ENCODE data around the gene PAFAH1B1.
A peak's percentile ranks its signal among the peaks of the same experiment; 100 is the strongest.
"Not testable (repeated sequence)": the region's sequence is repeated elsewhere in the genome, so short reads cannot be mapped to it uniquely, and the experiment has no call there.

Gene PAFAH1B1

DNA sequence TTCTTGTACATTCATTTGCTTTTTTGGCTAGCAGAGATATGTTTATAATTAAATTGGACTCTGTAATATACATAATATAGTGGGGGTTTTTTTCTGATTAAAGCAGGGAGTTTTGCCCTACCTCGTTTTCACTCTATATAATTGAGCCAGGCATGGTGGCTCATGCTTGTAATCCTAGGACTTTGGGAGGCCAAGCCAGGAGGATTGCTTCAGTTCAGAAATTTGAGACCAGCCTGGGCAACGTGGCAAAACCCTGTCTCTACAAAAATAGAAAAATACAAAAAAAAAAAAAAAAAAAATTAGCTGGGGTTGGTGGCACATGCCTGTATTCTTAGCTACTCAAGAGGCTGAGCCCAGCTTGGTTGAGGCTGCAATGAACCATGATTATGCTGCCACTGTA is 42.2 kb downstream of the PAFAH1B1 start:
- DNase-seq (ENCODE audit: low read depth): no peak

DNA sequence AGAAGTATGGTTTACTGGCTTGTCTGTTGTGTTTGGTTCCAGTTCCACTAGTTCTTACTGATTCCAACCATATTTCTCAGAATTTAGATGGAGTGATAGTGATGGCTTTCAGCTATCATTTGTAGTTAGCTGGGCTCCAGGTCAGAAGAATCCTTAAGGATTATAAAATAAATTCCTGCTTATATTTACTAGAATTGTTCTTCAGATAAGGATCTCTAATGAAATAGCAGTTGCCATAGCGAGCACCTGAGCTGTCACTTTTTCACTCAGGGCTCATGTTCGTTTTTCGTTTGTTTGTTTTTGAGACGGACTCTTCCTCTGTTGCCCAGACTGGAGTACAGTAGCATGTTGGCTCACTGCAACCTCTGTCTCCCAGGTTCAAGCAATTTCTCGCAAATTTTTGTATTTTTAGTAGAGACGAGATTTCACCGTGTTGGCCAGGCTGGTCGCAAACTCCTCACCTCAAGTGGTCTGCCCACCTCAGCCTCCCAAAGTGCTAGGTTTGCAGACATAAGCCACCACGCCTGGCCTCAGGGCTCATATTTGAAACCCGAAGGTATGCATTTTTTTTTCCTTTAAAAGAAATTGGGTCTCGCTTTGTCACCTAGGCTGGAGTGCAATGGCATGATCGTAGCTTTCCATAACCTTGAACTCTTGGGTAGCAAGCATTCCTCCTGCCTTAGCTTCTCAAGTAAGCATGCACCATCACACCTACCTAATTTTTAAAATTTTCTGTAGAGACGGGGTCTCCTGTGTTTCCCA is 42.9 kb downstream of the PAFAH1B1 start:
- no peak for DNase-seq (ENCODE audit: low read depth)

DNA sequence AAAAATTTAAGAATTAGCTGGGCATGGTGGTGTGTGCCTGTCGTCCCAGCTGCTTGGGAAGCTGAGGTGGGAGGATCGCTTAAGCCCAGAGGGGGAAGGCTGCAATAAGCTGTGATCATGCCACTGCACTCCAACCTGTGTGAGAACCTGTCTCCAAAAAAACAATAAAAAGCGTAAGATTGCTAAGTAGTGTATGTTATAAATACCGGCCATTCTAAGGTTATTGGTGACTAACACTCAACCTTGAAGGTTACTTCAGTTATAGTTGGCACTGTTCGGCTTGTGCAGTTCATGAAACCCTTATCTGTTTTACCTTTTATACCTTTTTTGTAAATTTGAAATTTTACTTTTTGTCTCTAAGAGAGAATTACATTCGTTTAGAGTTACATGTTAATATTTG is 44.0 kb downstream of the PAFAH1B1 start:
- DNase-seq (ENCODE audit: low read depth): no peak

DNA sequence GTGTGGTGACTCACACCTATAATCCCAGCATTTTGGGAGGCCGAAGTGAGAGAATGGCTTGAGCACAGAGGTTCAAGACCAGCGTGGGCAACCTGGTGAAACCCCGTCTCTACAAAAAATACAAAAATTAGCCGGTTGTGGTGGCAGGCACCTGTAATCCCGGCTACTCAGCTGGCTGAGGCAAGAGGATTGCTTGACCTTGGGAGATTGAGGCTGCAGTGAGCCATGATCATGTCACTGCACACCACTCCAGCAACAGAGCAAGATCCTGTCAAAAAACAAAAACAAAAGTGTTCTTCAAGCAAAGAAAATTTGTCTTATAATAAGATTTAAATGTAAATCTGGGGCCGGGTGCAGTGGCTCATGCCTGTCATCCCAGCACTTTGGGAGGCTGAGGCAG is 51.5 kb downstream of the PAFAH1B1 start:
- DNase-seq (ENCODE audit: low read depth): no peak

DNA sequence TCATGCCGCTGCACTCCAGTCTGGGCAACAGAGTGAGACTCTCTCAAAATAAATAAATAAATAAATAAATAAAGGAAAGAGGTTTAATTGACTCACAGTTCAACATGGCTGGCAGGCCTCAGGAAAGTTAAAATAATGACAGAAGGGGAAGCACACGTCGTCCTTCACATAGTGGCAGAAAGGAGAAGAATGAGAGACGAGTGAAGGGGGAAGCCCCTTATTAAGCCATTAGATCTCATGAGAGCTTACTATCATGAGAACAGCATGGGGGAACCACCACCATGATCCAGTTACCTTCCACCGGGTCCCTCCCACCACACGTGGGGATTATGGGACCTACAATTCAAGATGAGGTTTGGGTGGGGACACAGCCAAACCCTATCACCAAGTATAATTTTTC is 54.5 kb downstream of the PAFAH1B1 start:
- DNase-seq (ENCODE audit: low read depth): no peak

DNA sequence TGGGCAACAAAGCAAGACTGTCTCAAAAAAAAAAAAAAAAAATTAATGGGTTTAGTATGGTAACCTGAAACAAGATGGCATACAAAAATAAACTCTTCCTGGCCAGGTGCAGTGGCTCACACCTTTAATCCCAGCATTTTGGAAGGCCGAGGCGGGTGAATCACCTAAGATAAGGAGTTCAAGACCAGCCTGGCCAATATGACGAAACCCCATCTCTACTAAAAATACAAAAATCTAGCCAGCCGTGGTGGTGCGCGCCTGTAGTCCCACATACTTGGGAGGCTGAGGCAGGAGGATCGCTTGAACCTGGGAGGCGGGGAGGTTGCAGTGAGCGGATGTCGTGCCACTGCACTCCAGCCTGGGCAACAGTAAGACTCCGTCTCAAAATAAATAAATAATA is 55.7 kb downstream of the PAFAH1B1 start:
- DNase-seq (ENCODE audit: low read depth): no peak

DNA sequence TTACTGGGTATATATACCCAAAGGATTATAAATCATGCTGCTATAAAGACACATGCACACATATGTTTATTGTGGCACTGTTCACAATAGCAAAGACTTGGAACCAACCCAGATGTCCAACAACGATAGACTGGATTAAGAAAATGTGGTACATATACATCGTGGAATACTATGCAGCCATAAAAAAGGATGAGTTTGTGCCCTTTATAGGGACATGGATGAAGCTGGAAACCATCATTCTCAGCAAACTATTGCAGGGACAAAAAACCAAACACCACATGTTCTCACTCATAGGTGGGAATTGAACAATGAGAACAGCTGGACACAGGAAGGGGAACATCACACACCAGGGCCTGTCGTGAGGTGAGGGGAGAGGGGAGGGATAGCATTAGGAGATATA is 59.5 kb downstream of the PAFAH1B1 start:
- not testable (repeated sequence) for DNase-seq (ENCODE audit: low read depth)

DNA sequence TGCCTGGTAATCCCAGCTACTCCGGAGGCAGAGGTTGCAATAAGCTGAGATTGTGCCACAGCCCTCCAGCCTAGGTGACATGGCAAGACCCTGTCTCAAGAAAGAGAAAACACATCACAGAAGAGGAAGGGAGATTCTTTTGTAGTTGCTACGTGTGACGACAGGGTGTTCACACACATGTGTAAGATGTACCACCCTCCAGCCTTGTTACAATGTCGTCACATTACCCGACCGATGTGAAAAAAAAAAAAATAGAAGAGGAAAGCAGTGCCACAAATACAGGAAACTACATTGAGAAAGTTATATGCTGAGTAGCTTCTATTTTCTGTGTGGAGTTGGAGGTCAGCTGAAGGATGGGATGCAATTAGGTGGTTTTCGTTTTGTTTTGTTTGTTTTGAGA is 62.1 kb downstream of the PAFAH1B1 start:
- no peak for DNase-seq (ENCODE audit: low read depth)

DNA sequence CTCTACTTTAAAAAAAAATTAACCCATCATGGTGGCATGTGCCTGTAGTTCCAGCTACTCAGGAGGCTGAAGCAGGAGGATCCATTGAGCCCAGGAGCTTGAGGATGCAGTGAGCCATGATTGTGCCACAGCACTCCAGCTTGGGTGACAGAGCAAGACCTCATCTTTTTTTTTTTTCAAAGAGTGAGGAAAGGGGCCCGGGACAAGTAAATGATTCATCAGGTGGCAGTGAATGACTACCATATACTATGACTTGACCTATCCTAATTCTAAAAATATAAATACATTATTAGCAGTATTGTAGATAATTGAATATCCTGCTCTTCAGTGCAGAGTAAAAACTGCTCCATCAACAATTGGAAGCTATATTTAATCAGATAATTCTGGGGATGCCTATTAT is 62.8 kb downstream of the PAFAH1B1 start:
- no peak for DNase-seq (ENCODE audit: low read depth)

DNA sequence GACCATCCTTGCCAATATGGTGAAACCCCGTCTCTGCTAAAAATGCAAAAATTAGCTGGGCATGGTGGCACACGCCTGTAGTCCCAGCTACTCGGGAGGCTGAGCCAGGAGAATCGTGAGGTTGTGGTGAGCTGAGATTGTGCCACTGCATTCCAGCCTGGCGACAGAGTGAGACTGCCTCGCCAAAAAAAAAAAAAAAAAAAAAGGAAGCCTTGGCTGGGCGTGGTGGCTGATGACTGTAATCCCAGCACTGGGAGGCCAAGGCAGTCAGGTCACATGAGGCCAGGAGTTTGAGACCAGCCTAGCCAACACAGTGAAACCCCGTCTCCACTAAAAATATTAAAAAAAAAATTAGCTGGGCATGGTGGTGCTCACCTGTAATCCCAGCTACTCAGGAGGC is 65.9 kb downstream of the PAFAH1B1 start:
- peak; percentile 20 for DNase-seq (ENCODE audit: low read depth)

DNA sequence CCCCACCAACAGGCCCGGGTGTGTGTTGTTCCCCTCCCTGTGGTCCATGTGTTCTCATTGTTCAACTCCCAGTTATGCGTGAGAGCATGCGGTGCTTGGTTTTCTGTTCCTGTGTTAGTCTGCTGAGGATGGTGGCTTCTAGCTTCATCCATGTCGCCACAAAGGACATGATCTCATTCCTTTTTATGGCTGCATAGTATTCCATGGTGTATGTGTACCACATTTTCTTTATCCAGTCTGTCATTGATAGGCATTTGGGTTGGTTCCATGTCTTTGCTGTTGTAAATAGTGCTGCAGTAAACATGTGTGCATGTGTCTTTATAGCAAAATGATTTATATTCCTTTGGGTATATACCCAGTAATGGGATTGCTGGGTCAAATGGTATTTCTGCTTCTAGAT is 67.0 kb downstream of the PAFAH1B1 start:
- DNase-seq (ENCODE audit: low read depth): not testable (repeated sequence)

DNA sequence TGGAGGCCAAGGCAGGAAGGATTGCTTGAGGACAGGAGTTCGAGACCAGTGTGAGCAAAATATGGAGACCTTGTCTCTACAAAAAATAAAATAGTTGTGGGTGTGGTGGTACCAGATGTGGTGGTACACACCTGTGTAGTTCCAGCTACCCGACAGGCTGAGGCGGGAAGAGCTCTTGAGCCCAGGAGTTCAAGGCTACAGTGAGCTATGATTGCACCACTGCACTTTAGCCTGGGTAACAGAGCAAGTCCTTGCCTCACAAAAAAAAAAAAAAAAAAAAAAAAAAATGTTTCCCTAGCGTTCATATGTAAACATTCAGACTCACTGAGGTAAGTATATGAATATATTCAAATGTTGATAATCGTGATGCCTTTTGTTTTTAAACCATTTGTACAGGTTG is 78.6 kb downstream of the PAFAH1B1 start:
- DNase-seq (ENCODE audit: low read depth): no peak

DNA sequence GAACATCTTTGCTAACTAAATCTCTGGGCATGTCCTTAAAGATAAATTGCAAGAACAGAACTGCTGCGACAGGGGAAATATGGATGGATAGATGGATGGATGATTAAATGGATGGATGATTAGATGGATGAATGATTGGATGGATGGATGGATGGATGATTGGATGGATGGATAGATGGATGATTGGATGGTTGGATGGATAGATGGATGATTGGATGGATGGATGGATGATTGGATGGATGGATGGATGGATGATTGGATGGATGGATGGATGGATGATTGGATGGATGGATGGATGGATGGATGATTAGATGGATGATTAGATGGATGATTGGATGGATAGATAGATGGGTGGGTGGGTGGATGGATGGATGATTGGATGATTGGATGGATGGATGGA is 85.8 kb downstream of the PAFAH1B1 start:
- not testable (repeated sequence) for DNase-seq (ENCODE audit: low read depth)

DNA sequence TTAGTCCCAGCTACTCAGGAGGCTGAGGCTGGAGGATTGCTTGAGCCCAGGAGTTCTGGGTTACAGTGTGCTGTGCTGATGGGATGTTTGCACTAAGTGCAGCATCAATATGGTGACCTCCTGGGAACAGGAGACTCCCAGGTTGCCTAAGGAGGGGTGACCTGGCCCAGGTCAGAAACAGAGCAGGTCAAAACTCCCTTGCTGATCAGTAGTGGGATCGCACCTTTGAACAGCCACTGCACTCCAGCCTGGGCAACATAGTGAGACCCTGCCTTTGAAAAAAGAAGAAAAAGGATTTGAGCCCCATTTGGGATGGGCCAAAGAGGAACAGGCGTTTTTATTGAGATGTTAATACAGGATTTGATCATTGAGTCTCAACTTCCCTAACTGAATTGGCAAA is 87.5 kb downstream of the PAFAH1B1 start:
- DNase-seq (ENCODE audit: low read depth): no peak

DNA sequence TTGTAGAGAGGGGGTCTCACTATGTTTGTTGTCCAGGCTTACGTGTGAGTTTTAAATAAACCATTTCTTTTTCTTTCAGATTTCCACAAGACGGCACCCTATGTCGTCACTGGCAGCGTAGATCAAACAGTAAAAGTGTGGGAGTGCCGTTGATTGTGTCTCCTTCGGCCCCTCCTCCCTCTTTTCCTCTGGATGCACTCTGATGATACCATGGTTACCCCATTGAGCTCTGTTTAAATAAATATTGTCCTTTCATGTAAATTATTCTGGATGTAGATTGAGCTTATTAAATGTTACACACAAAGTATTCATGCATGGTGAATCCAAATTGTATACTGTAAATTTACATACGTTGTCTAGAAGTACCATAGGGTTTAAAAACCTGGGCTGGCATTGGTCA is 88.2 kb downstream of the PAFAH1B1 start:
- DNase-seq (ENCODE audit: low read depth): no peak

DNA sequence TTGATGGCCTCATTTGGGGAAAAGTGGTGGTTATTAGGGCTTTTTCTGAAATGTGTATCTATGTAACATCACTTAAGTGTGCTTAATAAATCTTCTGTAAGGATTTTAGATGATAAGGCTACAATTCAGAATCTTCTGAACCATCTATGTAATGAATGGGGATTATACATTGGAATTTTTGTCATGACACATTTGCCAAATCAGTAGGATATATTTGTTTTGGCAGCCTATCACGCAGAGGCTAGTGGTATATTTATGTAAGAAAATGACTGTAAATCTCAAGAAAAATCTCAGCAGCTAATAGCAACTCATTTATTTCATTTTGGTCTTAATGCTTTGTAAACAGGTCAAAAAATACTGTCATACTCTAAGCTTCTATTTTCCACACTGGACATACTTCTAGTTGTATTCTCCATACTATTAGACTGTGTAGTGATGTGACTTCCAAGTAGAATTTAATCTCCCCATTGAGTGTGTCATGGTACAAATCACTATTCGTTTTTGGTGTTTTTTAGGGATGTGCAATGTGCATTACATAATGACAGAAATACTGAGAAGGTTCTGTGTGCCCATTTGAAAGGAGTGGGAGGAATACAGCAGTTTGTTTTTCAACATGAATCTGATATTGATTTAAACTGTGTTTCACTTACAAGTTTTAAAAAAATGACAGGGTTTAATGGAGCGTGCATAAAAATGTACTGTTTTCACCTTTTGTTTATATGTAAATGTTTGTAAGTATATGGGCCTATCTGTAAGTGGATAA is 88.9 kb downstream of the PAFAH1B1 start:
- no peak for DNase-seq (ENCODE audit: low read depth)

DNA sequence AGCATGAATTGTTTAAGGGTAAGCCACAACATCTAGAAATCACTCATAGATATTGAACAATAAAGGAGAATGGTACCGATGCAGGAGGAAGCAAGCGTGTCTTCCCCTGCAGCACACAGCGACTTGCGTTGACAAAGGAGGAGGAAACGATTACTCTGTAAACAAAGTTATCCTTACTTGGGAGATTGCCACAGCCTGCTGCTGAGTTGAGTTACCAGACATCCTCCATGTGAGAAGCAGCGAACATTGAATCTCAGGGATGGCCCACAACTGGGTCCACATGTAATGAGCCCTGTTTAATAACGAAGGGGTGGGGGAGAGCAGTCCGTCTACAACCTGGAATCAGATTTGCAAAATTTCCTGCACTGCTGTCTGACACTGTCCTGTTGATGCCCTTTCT is 90.5 kb downstream of the PAFAH1B1 start:
- DNase-seq (ENCODE audit: low read depth): peak; percentile 74

DNA sequence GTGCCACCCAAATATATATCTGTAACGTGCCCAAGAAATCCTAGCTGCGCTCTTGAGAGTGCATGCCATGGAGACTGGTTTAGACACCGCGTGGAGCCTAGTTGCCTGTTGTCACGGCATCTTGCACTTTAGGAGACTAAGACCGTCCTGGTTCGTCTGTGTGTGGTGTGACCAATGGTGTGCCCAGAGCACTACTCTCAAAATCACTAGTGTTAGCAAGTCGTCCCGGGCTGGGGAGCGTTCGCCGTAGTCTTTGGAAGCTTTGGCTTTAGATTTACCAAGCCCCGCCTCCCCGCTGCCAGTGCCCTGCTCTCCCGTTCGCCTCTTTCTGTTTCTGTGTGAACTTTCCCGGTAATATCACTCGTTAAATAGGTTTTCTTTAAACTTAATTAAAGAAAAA is 91.1 kb downstream of the PAFAH1B1 start:
- DNase-seq (ENCODE audit: low read depth): no peak

DNA sequence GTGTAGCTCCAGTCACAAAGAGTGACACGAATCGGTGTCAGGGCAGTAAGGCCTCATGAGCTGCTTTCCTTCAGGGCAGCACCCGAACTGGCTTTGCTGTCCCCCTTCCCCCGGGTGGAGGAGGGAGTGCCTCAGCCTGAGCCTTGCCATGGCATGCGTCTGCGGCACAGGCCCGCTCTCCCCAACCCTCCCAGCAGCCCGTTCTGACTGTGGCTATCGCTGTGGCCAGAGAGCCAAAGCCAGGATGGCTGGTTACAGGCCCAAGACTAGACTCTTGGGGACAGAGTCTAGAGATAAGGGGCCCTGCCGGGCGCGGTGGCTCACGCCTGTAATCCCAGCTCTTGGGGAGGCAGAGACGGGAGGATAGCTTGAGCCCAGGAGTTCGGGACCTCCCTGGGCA is 92.2 kb downstream of the PAFAH1B1 start:
- DNase-seq (ENCODE audit: low read depth): no peak

DNA sequence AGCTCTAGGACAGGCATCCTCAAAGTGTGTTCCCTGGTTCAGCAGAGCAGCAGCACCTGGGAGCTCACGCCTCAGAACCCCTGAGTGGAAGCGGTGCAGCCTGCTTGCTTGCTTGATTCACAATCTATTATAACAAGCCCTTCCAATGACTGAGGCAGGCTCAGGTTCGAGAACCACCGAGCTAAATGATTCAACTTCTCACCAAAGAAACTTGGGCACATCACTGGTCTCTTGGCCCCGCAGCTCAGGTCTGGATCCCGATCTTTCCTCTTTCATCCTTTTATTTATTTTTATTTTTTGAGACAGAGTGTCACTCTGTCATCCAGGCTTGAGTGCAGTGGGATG is 93.6 kb downstream of the PAFAH1B1 start:
- no peak for DNase-seq (ENCODE audit: low read depth)

DNA sequence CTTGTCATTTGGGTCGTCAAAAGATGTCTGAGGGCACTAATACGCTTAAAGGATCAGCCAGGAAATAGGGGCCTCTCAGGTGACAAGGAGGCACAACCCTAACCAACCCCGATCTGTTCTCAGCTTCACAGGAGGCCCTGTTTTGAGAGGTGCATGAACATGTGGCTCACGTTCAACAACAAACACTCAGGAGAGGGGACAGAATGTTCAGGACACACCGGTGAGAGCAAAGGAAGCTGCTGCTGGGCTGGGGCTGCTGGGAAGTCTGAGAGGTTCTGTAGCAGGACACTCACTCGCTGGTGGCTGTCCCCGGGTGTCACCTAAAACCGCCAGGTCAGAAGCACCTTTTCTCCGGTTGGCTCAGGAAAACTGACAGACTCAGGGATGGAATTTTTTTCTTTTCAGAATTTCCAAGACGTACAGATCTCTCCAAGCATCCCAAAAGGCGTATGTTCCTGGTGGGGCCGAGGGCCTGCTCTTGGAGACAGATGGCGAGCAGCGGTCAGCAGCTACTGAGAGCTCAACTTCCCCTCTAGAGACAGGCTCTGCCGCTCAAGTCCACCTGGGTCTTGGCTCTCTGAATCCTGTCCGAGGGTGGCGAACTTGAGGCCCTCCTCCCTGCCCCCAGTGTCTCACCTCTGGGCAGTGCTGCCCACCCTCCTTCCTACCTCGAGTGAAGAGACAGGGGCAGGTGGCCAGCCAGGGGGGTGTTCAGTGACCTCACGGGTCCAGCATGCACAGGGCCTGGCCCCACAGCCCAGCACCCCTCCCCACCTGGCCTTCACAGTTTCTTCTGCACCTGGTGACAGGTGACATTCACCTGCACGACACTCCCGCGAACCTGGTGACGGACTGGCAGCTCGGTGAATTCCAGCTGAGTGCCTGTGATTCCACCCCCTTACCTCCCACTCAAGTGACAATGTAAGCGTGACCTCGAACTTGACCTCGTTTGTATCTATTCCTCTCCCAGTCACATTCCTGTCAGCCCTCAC is 95.2 kb downstream of the PAFAH1B1 start:
- no peak for DNase-seq (ENCODE audit: low read depth)

DNA sequence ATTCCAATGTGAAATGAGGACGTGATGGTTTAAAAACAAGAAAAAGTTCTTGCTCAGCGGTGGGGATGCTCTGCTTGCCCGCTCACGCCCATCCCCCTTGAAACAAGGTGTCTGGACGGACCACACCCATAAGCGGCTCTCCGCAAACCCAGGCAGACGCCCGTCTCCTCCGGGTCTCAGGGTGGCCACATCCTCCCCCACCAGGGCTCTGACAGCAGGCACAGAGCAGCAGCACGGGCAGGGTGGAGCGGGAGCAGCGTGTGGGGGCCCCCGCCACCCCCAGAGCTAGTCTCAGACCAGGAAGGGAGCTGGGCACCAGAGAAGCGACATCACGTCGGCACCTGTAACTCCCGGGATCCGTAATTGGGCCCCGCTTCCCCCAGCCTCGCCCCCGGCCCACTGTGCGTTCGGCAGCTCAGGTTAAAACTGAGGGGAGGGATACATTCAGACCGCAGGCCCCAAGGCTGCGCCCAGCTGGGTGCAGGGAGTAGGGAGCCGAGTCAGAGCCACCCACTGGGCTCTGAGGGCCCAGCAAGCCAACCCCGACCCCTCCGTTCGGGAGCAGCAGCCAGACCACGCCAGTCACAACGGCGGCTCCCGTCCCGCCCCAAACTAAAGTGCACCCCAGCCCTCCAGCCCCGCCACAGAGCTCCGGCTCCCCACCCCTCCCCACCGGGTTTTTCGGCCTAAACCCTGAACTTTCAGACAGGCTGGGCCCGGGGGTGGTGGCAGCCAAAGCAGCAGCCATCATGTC is 96.1 kb downstream of the PAFAH1B1 start:
- no peak for DNase-seq (ENCODE audit: low read depth)

Data from iris pigment epithelial cell (primary cell).